WTC11 (cell line): ENCODE results near the gene VWA5A. TPM values are rescaled to one million over a fixed set of nuclear protein-coding genes. Genes with fewer than 3 reads are reported as not detected.

ENCODE experiments used
- ATAC-seq: fragments of 200-7000 bp; cut with Tn5 transposase; 2 replicates; pipeline ENCODE4 v1.10.0; 2021; ENCODE audit warnings: mild to moderate bottlenecking, moderate library complexity
- CTCF ChIA-PET: fragments of 300-600 bp; sonication (Branson Sonifier 250); formaldehyde crosslinking; loops from one replicate; lab custom pipeline; 2021; ENCODE audit warnings: antibody characterized with exemption; lab: Charles Lee
- POLR2A ChIA-PET: fragments of 350-600 bp; sonication (Branson Sonifier 250); formaldehyde crosslinking; loops from one replicate; lab custom pipeline; 2021; ENCODE audit warnings: antibody characterized with exemption; lab: Charles Lee
- DNase-seq: peaks from one replicate; pipeline ENCODE4 v3.0.0; 2021; ENCODE audit warnings: low spot score
- H3K27ac Mint-ChIP-seq: 2 replicates; pipeline ENCODE4 v1.8.0; 2021; ENCODE audit warnings: mixed read lengths
- H3K27me3 Mint-ChIP-seq: 2 replicates; pipeline ENCODE4 v1.8.0; 2021; ENCODE audit warnings: low read depth, mild to moderate bottlenecking, moderate library complexity, mixed read lengths
- H3K36me3 Mint-ChIP-seq: 2 replicates; pipeline ENCODE4 v1.8.0; 2021; ENCODE audit warnings: mixed read lengths
- H3K4me1 Mint-ChIP-seq: 2 replicates; pipeline ENCODE4 v1.8.0; 2022; ENCODE audit warnings: mixed read lengths
- H3K4me3 Mint-ChIP-seq: 2 replicates; pipeline ENCODE4 v1.8.0; 2021; ENCODE audit warnings: mild to moderate bottlenecking, moderate library complexity, mixed read lengths
- H3K9me3 Mint-ChIP-seq: 2 replicates; pipeline ENCODE4 v1.8.0; 2021; ENCODE audit warnings: mixed read lengths
- AFF4 ChIP-seq: sonication (generic); formaldehyde crosslinking; IDR thresholded peaks from 2 replicates; pipeline ENCODE4 v1.8.1; 2023; ENCODE audit warnings: mild to moderate bottlenecking, missing genetic modification reagents, borderline replicate concordance
- ARID4B ChIP-seq: sonication (generic); formaldehyde crosslinking; IDR thresholded peaks from 2 replicates; pipeline ENCODE4 v1.8.0; 2023; ENCODE audit warnings: missing genetic modification reagents, mild to moderate bottlenecking, borderline replicate concordance
- ERG ChIP-seq: fragments of 250-450 bp; sonication (Bioruptor Pico); IDR thresholded peaks from 2 replicates; pipeline ENCODE4 v1.8.0; 2021; ENCODE audit warnings: mild to moderate bottlenecking
- GRHL2 ChIP-seq: fragments of 250-450 bp; sonication (Bioruptor Pico); IDR thresholded peaks from 2 replicates; pipeline ENCODE4 v1.8.0; 2022; ENCODE audit warnings: mild to moderate bottlenecking, moderate library complexity; ENCODE audit not compliant: insufficient replicate concordance, severe bottlenecking
- MXD4 ChIP-seq: fragments of 250-450 bp; sonication (Bioruptor Pico); IDR thresholded peaks from 2 replicates; pipeline ENCODE4 v1.8.0; 2021; ENCODE audit warnings: mild to moderate bottlenecking, moderate library complexity, borderline replicate concordance
- PRRX2 ChIP-seq: fragments of 250-450 bp; sonication (Bioruptor Pico); IDR thresholded peaks from 2 replicates; pipeline ENCODE4 v1.8.0; 2021; ENCODE audit warnings: mild to moderate bottlenecking
- STAT6 ChIP-seq: sonication (generic); formaldehyde crosslinking; conservative IDR thresholded peaks from 2 replicates; pipeline ENCODE4 v1.8.1; 2023; ENCODE audit warnings: mild to moderate bottlenecking, low read depth, missing genetic modification reagents, moderate library complexity
- ZMAT4 ChIP-seq: fragments of 250-450 bp; sonication (Bioruptor Pico); IDR thresholded peaks from 2 replicates; pipeline ENCODE4 v1.9.0; 2021; ENCODE audit warnings: mild to moderate bottlenecking
- ZNF121 ChIP-seq: sonication (generic); formaldehyde crosslinking; IDR thresholded peaks from 2 replicates; pipeline ENCODE4 v1.8.0; 2023; ENCODE audit warnings: missing genetic modification reagents
- ZNF232 ChIP-seq: sonication (generic); formaldehyde crosslinking; IDR thresholded peaks from 2 replicates; pipeline ENCODE4 v1.8.0; 2022; ENCODE audit warnings: mild to moderate bottlenecking, missing genetic modification reagents
- ZNF532 ChIP-seq: fragments of 250-450 bp; sonication (Bioruptor Pico); IDR thresholded peaks from 2 replicates; pipeline ENCODE4 v1.9.0; 2021; ENCODE audit warnings: mild to moderate bottlenecking, borderline replicate concordance
- ZNF671 ChIP-seq: fragments of 250-450 bp; sonication (Bioruptor Pico); IDR thresholded peaks from 2 replicates; pipeline ENCODE4 v1.8.0; 2021; ENCODE audit warnings: mild to moderate bottlenecking
- total RNA-seq: library from RNA; stranded (reverse); gene quantifications from 3 replicates; pipeline ENCODE4 v1.2.3, GENCODE V29; 2021

VWA5A gene
- total RNA-seq, 1 experiment from 2014 or later = 19.5 TPM

- TF ChIP-seq AFF4 (CRISPR knock-in tag) (no peak), STAT6 (no peak), ZNF121 (CRISPR knock-in tag) (no peak), GRHL2 (CRISPR knock-in tag) (no peak), ZNF232 (no peak)
These were observed 29.0 kb upstream of the VWA5A start (continued) for GRCh38 chr11:124085997-124086846.

GRCh38 chr11:124090996-124091395 lies 24.3 kb upstream of the VWA5A start:
- ATAC-seq = no peak
- POLR2A ChIA-PET = no interaction called here
- DNase-seq = no peak
- CTCF ChIA-PET = interaction anchor here (1.8 kb wide), 1 partner anchor 19 kb away, joined by 4 read pairs; no protein-coding TSS in a partner anchor
- Mint-ChIP-seq H3K27me3 (no peaks in the 10 kb centered on the region), H3K4me1 (peaks cover 19% of the 10 kb centered on the region), H3K36me3 (no peaks in the 10 kb centered on the region), H3K27ac (no peak overlapping the region), H3K9me3 (no peaks in the 10 kb centered on the region), H3K4me3 (no peak overlapping the region)
- TF ChIP-seq ZMAT4 (CRISPR knock-in tag) (no peak), MXD4 (CRISPR knock-in tag) (no peak), ERG (CRISPR knock-in tag) (no peak), ARID4B (CRISPR knock-in tag) (no peak), AFF4 (CRISPR knock-in tag) (no peak), ZNF532 (CRISPR knock-in tag) (no peak), ZNF671 (CRISPR knock-in tag) (no peak), PRRX2 (CRISPR knock-in tag) (no peak)
